ENCODE measurements around the gene THAP8. TPM values are rescaled to one million over a fixed set of nuclear protein-coding genes. Genes with fewer than 3 reads are reported as not detected.

The THAP8 gene
- total and polyA plus RNA-seq, 2 of the 13 experiments (the other 11 are each of a cell fraction or from before 2014, with no cell fraction given), result 1.7 to 3.7 TPM

- TF ChIP-seq ZNF18 (CRISPR knock-in tag; IDR thresholded peaks at IDR 0.05; ENCODE audit: insufficient replicate concordance) (no peak), HNF4G (IDR thresholded peaks at IDR 0.05; ENCODE audit: borderline replicate concordance, low read depth, low read length) (peak; percentile 86), HNF4G (CRISPR knock-in tag; IDR thresholded peaks at IDR 0.05; ENCODE audit: borderline replicate concordance, low read depth) (peak; percentile 52; the same call in 1 of the 2 replicates), ZNF512B (CRISPR knock-in tag; IDR thresholded peaks at IDR 0.05; ENCODE audit: borderline replicate concordance) (no peak), CREB3 (CRISPR knock-in tag; IDR thresholded peaks at IDR 0.05) (no peak), ETV5 (CRISPR knock-in tag; IDR thresholded peaks at IDR 0.05; ENCODE audit: borderline replicate concordance) (peak; percentile 43; the same call in 1 of the 2 replicates), ZNF510 (CRISPR knock-in tag; IDR thresholded peaks at IDR 0.05; ENCODE audit: low read depth) (no peak), AFF4 (CRISPR knock-in tag; IDR thresholded peaks at IDR 0.05) (no peak), ARID2 (CRISPR knock-in tag; IDR thresholded peaks at IDR 0.05; ENCODE audit: borderline replicate concordance) (no peak), ZNF33B (CRISPR knock-in tag; IDR thresholded peaks at IDR 0.05) (0 out of 2 replicates have a peak, but pooled peaks have one; percentile 10), CBFB (CRISPR knock-in tag; IDR thresholded peaks at IDR 0.05) (no peak), YEATS4 (CRISPR knock-in tag; IDR thresholded peaks at IDR 0.05; ENCODE audit: borderline replicate concordance) (no peak; the same call in 1 of the 2 replicates), ZNF432 (CRISPR knock-in tag; IDR thresholded peaks at IDR 0.05; ENCODE audit: borderline replicate concordance) (no peak), MXD4 (CRISPR knock-in tag; IDR thresholded peaks at IDR 0.05) (no peak), EP300 (IDR thresholded peaks at IDR 0.05; ENCODE audit: low read depth in 2 of 2, low read length in 2 of 2) (peak; percentile 30 to 57; a peak in 3 of 4 replicates), EP300 (CRISPR knock-in tag; IDR thresholded peaks at IDR 0.05; ENCODE audit: borderline replicate concordance) (peak; percentile 77; the same call in 1 of the 2 replicates), ZBTB25 (CRISPR knock-in tag; IDR thresholded peaks at IDR 0.05) (0 out of 2 replicates have a peak, but pooled peaks have one; percentile 18), IKZF4 (CRISPR knock-in tag; IDR thresholded peaks at IDR 0.05; ENCODE audit: borderline replicate concordance, low read depth, not compliant biosample characterization) (no peak)
Observed at GRCh38 chr19:36058481-36059179, 4.5 kb upstream of the THAP8 start (continued).
